HepG2 (cell line): ENCODE measurements around the gene MARS2. TPM values are rescaled to one million over a fixed set of nuclear protein-coding genes. Genes with fewer than 3 reads are reported as not detected.
"Not testable (repeated sequence)": the region's sequence is repeated elsewhere in the genome, so short reads cannot be mapped to it uniquely, and the experiment has no call there.

Source experiments
- ATAC-seq: fragments of 200-7000 bp; cut with Tn5 transposase; 3 replicates; pipeline ENCODE4 v1.9.1; 2020; ENCODE audit warnings: mild to moderate bottlenecking, moderate library complexity
- BruUV-seq: library from RNA; stranded (reverse); fragments of 400-500 nt; replicated peaks from 2 replicates; lab custom pipeline; 2021; lab: Mats Ljungman, UMichigan
- CTCF ChIA-PET: fragments of 300-600 bp; formaldehyde crosslinking; extraction: SDS; loops from one replicate; lab custom pipeline; 2021; ENCODE audit warnings: low total read pairs, inconsistent platforms, low intra/inter-chr PET ratio; lab: Yijun Ruan, JAX
- POLR2A ChIA-PET: fragments of 350-600 bp; sonication (Branson Sonifier 250); formaldehyde crosslinking; loops from one replicate; lab custom pipeline; 2020; ENCODE audit warnings: antibody characterized with exemption, inconsistent platforms; lab: Yijun Ruan, JAX
- DNase-seq: peaks from one replicate; pipeline ENCODE4 v3.0.0-alpha.2; 2015; ENCODE audit warnings: low spot score
- FAIRE-seq: peaks from 3 replicates; lab custom pipeline; 2011; peaks lifted over from hg19 to GRCh38; lab: Jason Lieb, UNC
- H2AFZ ChIP-seq: one replicate; pipeline ENCODE4 v1.6.1; 2011; ENCODE audit warnings: low read length, inconsistent platforms
- H3K27ac ChIP-seq: fragments of 300-600 bp; 3 replicates; pipeline ENCODE4 v1.8.0; 2011; ENCODE audit warnings: mixed run types, mild to moderate bottlenecking, mixed read lengths, low read length, inconsistent platforms; ENCODE audit not compliant: insufficient read depth; ENCODE audit errors: extremely low read length
- H3K27me3 ChIP-seq, 2 experiments: fragments of 200-600 bp in 1 of 2; 2 replicates in 1 of 2; 3 replicates in 1 of 2; pipeline versions ENCODE4 v1.6.0 to v1.8.0; 2011; ENCODE audit warnings: low read length in 2 of 2, mild to moderate bottlenecking in 2 of 2, moderate library complexity in 2 of 2, inconsistent platforms in 1 of 2; ENCODE audit not compliant: insufficient read depth in 2 of 2, control insufficient read depth in 1 of 2
- H3K36me3 ChIP-seq, 2 experiments: fragments of 200-600 bp in 1 of 2; replicated peaks in 1 of 2; 2 replicates in 1 of 2; 3 replicates in 1 of 2; pipeline versions ENCODE4 v1.5.1 to v1.8.0; 2011; ENCODE audit warnings: low read length in 2 of 2, inconsistent platforms in 1 of 2; ENCODE audit not compliant: insufficient read depth in 2 of 2, control insufficient read depth in 1 of 2
- H3K4me1 ChIP-seq: 2 replicates; pipeline ENCODE4 v1.5.1; 2012; ENCODE audit warnings: low read length, inconsistent platforms; ENCODE audit not compliant: insufficient read depth
- H3K4me2 ChIP-seq: 2 replicates; pipeline ENCODE4 v1.6.0; 2011; ENCODE audit warnings: low read depth, low read length, inconsistent platforms
- H3K4me3 ChIP-seq, 3 experiments: fragments of 200-600 bp in 1 of 3; sonication (generic), shearing (Covaris generic) in 1 of 3; replicated peaks in 1 of 3; 2 replicates each; pipeline ENCODE4 v1.5.1; 2011 to 2016; ENCODE audit warnings: low read length in 3 of 3, inconsistent platforms in 2 of 3, low read depth in 2 of 3, mild to moderate bottlenecking in 2 of 3, control low read depth in 1 of 3, mixed read lengths in 1 of 3; ENCODE audit not compliant: insufficient read depth in 1 of 3
- H3K79me2 ChIP-seq: one replicate; pipeline ENCODE4 v1.6.1; 2011; ENCODE audit warnings: low read length, inconsistent platforms; ENCODE audit not compliant: insufficient read depth
- H3K9ac ChIP-seq: 2 replicates; pipeline ENCODE4 v1.6.0; 2011; ENCODE audit warnings: mild to moderate bottlenecking, low read depth, low read length, inconsistent platforms; ENCODE audit not compliant: insufficient read depth
- H3K9me3 ChIP-seq: 2 replicates; pipeline ENCODE4 v1.5.1; 2012; ENCODE audit warnings: mild to moderate bottlenecking, low read length
- H4K20me1 ChIP-seq: 2 replicates; pipeline ENCODE4 v1.6.0; 2011; ENCODE audit warnings: inconsistent platforms, mild to moderate bottlenecking, low read length, moderate library complexity; ENCODE audit not compliant: insufficient read depth
- BRD4 ChIP-seq: sonication (generic); formaldehyde crosslinking; IDR thresholded peaks from 2 replicates; pipeline ENCODE4 v1.4.0; 2020; ENCODE audit warnings: missing genetic modification reagents
- MAFF ChIP-seq: IDR thresholded peaks from 2 replicates; pipeline ENCODE4 v1.6.1; 2011; ENCODE audit warnings: low read depth, low read length, improper control_type of control experiment
- MAFK ChIP-seq, 2 experiments: IDR thresholded peaks in 1 of 2; conservative IDR thresholded peaks in 1 of 2; 2 replicates each; pipeline ENCODE4 v1.6.1; 2011; ENCODE audit warnings: improper control_type of control experiment in 2 of 2, low read length in 2 of 2
- ZNF569 ChIP-seq: sonication (generic); formaldehyde crosslinking; IDR thresholded peaks from 2 replicates; pipeline ENCODE4 v1.5.0; 2020; ENCODE audit warnings: mild to moderate bottlenecking, missing genetic modification reagents, moderate library complexity, borderline replicate concordance
- WGBS: methylation state at CpG from one replicate; pipeline ENCODE4 v1.1.6; 2017; ENCODE audit warnings: low lambda C conversion rate; 5-methylcytosine and 5-hydroxymethylcytosine counted together
- in situ Hi-C: cut with HindIII; loops from 2 replicates; pipeline ENCODE4 v1.10.0; 2017; ENCODE audit warnings: low pct_unique_long_range_greater_than_20kb; ENCODE audit not compliant: extremely low pct_ligation_motif_present
- intact Hi-C: fragments of 100-400 bp; cut with micrococcal nuclease; formaldehyde crosslinking; loops from one replicate; pipeline ENCODE4 v1.10.0; 2022; ENCODE audit not compliant: unreplicated experiment
- polyA plus RNA-seq, 8 experiments: library from polyadenylated mRNA; depleted of rRNA in 3 of 8; stranded (reverse) in 7 of 8; unstranded in 1 of 8; fragments of >200 nt; fragmentation: Illumina TruSeq in 4 of 8; extraction: Trizol in 4 of 8; gene quantifications; 2 replicates each; pipeline versions ENCODE4 v1.2.1 to v1.2.3, GENCODE V29; 2011 to 2016; ENCODE audit warnings: low read depth in 4 of 8, missing spikeins in 1 of 8, mixed read lengths in 1 of 8; ENCODE audit not compliant: insufficient read depth in 1 of 8
- total RNA-seq, 5 experiments: library from RNA; depleted of rRNA; stranded (reverse); fragments of >200 nt; fragmentation: Illumina TruSeq; extraction: Trizol; gene quantifications; 2 replicates each; pipeline ENCODE4 v1.2.3, GENCODE V29; 2016; ENCODE audit warnings: low read depth in 1 of 5
- TF ChIP-seq, protein P1 (sequence below): sonication (generic); formaldehyde crosslinking; IDR thresholded peaks from 2 replicates; pipeline ENCODE4 v1.5.0; 2020; ENCODE audit warnings: mild to moderate bottlenecking, missing genetic modification reagents, moderate library complexity
- TF ChIP-seq, protein P2 (sequence below): sonication (generic); formaldehyde crosslinking; IDR thresholded peaks from 2 replicates; pipeline ENCODE4 v1.4.0; 2020; ENCODE audit warnings: missing genetic modification reagents; ENCODE audit errors: not compliant biosample characterization

The MARS2 gene
- total and polyA plus RNA-seq, 2 of the 13 experiments (the other 11 are each of a cell fraction or from before 2014, with no cell fraction given), result 6.9 to 16.2 TPM

DNA sequence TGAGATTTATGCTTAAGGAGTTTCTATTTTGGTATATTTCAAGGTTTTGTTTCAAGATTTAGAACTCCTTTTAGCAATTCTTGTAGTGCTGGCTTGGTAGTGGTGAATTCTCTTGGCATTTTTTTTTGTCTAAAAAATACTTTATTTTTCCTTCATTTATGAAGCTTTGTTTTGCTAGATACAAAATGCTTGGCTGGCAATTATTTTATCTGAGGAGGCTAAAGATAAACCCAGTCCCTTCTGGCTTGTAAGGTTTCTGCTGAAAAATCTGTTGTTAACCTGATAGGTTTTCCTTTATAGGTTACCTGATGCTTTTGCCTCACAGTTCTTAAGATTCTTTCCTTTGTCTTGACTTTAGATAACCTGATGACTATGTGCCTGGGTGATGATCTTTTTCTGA, 5.4 kb upstream of the MARS2 start:
- H3K4me1 ChIP-seq, CTCF ChIA-PET, H4K20me1 ChIP-seq: not testable (repeated sequence)
- intact Hi-C loops (loop anchor here (10.0 kb wide), 1 partner anchor 305 kb away; no protein-coding TSS in a partner anchor), in situ Hi-C loops (loop anchor here (10.0 kb wide), 1 partner anchor 185 kb away; the partner anchor contains the start of gene MOB4)
- peak; percentile 54 to 68 for TF ChIP-seq MAFK (conservative IDR thresholded peaks at IDR 0.05 in 1 of 2, IDR thresholded peaks at IDR 0.05 in 1 of 2; ENCODE audit: low read length in 2 of 2)
- peak; percentile 59 for TF ChIP-seq MAFF
- TF ChIP-seq, all 625 proteins: peak for 2; not testable (repeated sequence) for 623
- H3K79me2 ChIP-seq, H2AFZ ChIP-seq, H3K36me3 ChIP-seq, H3K9me3 ChIP-seq, H3K4me2 ChIP-seq, H3K9ac ChIP-seq, BruUV-seq, DNase-seq, H3K27ac ChIP-seq, H3K27me3 ChIP-seq, ATAC-seq, FAIRE-seq, POLR2A ChIA-PET, H3K4me3 ChIP-seq: not testable (repeated sequence)

DNA sequence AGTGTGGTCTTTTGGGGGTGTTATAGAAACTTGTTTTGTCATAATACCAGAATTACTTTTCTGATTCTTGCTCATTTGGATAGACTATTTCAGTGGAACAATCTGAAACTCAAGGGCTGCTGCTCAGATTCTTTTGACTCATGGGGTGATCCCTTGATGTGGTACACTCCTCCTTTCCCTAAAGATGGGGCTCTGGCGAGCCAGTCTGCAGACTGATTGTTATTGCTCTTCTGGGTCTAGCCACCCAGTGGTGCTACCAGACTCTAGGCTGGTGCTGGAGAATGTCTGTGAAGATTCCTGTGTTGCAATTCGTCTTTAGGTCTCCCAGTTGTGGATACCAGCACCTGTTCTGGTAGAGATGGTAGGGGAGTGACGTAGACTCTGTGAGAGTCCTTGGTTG, 4.2 kb upstream of the MARS2 start:
- H3K4me3 ChIP-seq, result no peak overlapping the region
- FAIRE-seq, result no peak
- TF ChIP-seq, protein P1, sequence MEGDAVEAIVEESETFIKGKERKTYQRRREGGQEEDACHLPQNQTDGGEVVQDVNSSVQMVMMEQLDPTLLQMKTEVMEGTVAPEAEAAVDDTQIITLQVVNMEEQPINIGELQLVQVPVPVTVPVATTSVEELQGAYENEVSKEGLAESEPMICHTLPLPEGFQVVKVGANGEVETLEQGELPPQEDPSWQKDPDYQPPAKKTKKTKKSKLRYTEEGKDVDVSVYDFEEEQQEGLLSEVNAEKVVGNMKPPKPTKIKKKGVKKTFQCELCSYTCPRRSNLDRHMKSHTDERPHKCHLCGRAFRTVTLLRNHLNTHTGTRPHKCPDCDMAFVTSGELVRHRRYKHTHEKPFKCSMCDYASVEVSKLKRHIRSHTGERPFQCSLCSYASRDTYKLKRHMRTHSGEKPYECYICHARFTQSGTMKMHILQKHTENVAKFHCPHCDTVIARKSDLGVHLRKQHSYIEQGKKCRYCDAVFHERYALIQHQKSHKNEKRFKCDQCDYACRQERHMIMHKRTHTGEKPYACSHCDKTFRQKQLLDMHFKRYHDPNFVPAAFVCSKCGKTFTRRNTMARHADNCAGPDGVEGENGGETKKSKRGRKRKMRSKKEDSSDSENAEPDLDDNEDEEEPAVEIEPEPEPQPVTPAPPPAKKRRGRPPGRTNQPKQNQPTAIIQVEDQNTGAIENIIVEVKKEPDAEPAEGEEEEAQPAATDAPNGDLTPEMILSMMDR (CRISPR knock-in tag), result 0 out of 2 replicates have a peak, but pooled peaks have one; percentile 3
- TF ChIP-seq ZNF569 (CRISPR knock-in tag) (no peak), BRD4 (no peak)
- TF ChIP-seq, protein P2, sequence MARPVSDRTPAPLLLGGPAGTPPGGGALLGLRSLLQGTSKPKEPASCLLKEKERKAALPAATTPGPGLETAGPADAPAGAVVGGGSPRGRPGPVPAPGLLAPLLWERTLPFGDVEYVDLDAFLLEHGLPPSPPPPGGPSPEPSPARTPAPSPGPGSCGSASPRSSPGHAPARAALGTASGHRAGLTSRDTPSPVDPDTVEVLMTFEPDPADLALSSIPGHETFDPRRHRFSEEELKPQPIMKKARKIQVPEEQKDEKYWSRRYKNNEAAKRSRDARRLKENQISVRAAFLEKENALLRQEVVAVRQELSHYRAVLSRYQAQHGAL, result no peak
- TF ChIP-seq, all 625 proteins: peak for 1
- H3K27ac ChIP-seq, result no peak overlapping the region
- no peaks in the 10 kb centered on the region for H3K36me3 ChIP-seq
- H3K27me3 ChIP-seq, result no peaks in the 10 kb centered on the region; a peak in 1 of 5 replicates
- peak overlapping the region; percentile 31 for H3K4me2 ChIP-seq
- no peak overlapping the region for H2AFZ ChIP-seq
- peaks cover 5% of the 10 kb centered on the region for H3K79me2 ChIP-seq
- no TSS peak for BruUV-seq
- H3K4me1 ChIP-seq, result peaks cover 4% of the 10 kb centered on the region; the same call in 1 of the 2 replicates
- H3K9me3 ChIP-seq, result no peaks in the 10 kb centered on the region
- POLR2A ChIA-PET, result no interaction called here
- no peak overlapping the region for H3K9ac ChIP-seq
- H4K20me1 ChIP-seq, result peaks cover under 1% of the 10 kb centered on the region; the same call in 1 of the 2 replicates
- no peak for DNase-seq
- CTCF ChIA-PET, result no interaction called here
- in situ Hi-C loops, result loop anchor here (10.0 kb wide), 1 partner anchor 186 kb away; the partner anchor contains the start of gene MOB4
- 34% methylated on average over 3 of the region's 3 CpGs for WGBS
- no peak for ATAC-seq
- intact Hi-C loops, result loop anchor here (10.0 kb wide), 1 partner anchor 306 kb away; no protein-coding TSS in a partner anchor
